PC-9 (cell line): Measurements from ENCODE around the gene SMIM36.

Experiments used
- EZH2 ChIP-seq: fragments of 200-600 bp; sonication (generic); IDR thresholded peaks from 2 replicates; pipeline ENCODE4 v1.8.0; 2017; ENCODE audit warnings: antibody characterized with exemption, low read depth
- TF ChIP-seq, protein P1 (sequence below): fragments of 200-600 bp; sonication (generic); conservative IDR thresholded peaks from 2 replicates; pipeline ENCODE4 v1.6.1; 2017; ENCODE audit warnings: mixed run types, antibody characterized with exemption, mild to moderate bottlenecking, moderate library complexity

DNA sequence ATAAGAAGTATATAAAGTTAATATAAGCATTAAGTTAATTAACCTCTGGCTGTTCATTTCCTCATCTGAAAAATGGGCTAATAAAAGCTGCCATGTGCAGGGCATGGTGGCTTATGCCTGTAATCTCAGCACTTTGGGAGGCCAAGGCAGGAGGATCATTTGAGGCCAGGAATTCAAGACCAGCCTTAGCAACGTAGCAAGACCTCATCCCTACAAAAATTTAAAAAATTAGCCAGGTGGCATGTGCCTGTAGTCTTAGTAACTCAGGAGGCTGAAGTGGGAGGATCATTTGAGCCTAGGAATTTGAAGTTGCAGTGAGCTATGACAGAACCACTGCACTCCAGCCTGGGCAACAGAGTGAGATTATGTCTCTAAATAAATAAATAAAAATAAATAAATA is 49.0 kb downstream of the SMIM36 start:
- TF ChIP-seq, protein P1, sequence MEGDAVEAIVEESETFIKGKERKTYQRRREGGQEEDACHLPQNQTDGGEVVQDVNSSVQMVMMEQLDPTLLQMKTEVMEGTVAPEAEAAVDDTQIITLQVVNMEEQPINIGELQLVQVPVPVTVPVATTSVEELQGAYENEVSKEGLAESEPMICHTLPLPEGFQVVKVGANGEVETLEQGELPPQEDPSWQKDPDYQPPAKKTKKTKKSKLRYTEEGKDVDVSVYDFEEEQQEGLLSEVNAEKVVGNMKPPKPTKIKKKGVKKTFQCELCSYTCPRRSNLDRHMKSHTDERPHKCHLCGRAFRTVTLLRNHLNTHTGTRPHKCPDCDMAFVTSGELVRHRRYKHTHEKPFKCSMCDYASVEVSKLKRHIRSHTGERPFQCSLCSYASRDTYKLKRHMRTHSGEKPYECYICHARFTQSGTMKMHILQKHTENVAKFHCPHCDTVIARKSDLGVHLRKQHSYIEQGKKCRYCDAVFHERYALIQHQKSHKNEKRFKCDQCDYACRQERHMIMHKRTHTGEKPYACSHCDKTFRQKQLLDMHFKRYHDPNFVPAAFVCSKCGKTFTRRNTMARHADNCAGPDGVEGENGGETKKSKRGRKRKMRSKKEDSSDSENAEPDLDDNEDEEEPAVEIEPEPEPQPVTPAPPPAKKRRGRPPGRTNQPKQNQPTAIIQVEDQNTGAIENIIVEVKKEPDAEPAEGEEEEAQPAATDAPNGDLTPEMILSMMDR: no peak
- no peak for TF ChIP-seq EZH2
